ENCODE data around the gene DCAF11. TPM values are rescaled to one million over a fixed set of nuclear protein-coding genes. Genes with fewer than 3 reads are reported as not detected.
A peak's percentile ranks its signal among the peaks of the same experiment; 100 is the strongest.

Gene DCAF11
- total RNA-seq, result 10 to 100 TPM; 94.1 to 98.2 TPM

GRCh38 chr14:24114532-24115421 is at the start of gene DCAF11, which contains the start of gene NRL:
TSS of gene DCAF11 (plus strand) at chr14:24114777. CDS start at chr14:24115595, 818 bp downstream.
TSS of gene NRL (minus strand) at chr14:24114949. CDS start at chr14:24082848, 32,101 bp downstream.
- peak; percentile 98 for DNase-seq
- Mint-ChIP-seq H3K36me3 (ENCODE audit: low read depth) (peaks cover 42% of the 10 kb centered on the region), H3K9me3 (no peaks in the 10 kb centered on the region), H3K27me3 (no peaks in the 10 kb centered on the region), H3K4me3 (peak within 1 kb of the TSS; percentile 98), H3K4me1 (peaks cover 42% of the 10 kb centered on the region), H3K27ac (peak within 1 kb of the TSS; percentile 100)
- CTCF ChIA-PET, result interaction anchor here (1.0 to 4.5 kb wide), 23 partner anchors 10 to 794 kb away, joined by 3 to 39 read pairs (median 7); partner anchors contain the start of genes CARMIL3, CIDEB, DHRS4 and EMC9
- POLR2A ChIA-PET, result interaction anchor here (0.8 to 12.4 kb wide), 47 partner anchors 10 to 327 kb away, joined by 3 to 448 read pairs (median 6); partner anchors contain the start of genes CARMIL3, CBLN3, CHMP4A and CIDEB

- no peak for DNase-seq
- Mint-ChIP-seq H3K27me3 (peaks cover 4% of the 10 kb centered on the region), H3K9me3 (no peaks in the 10 kb centered on the region), H3K27ac (no peak overlapping the region), H3K4me1 (no peaks in the 10 kb centered on the region), H3K36me3 (ENCODE audit: low read depth) (no peaks in the 10 kb centered on the region), H3K4me3 (no peak overlapping the region)
- ChIA-PET CTCF (interaction anchor here (0.9 to 1.6 kb wide), 2 partner anchors 28 to 44 kb away, joined by 3 to 8 read pairs; no protein-coding TSS in a partner anchor), POLR2A (interaction anchor here (1.6 kb wide), 1 partner anchor 17 kb away, joined by 5 read pairs; no protein-coding TSS in a partner anchor)
These were observed 49.7 kb upstream of the DCAF11 start for GRCh38 chr14:24064856-24065255.

- DNase-seq, result no peak
- Mint-ChIP-seq H3K27ac (no peak overlapping the region), H3K4me1 (no peaks in the 10 kb centered on the region), H3K36me3 (ENCODE audit: low read depth) (no peaks in the 10 kb centered on the region), H3K4me3 (no peak overlapping the region), H3K27me3 (peaks cover 8% of the 10 kb centered on the region), H3K9me3 (no peaks in the 10 kb centered on the region)
- ChIA-PET CTCF (interaction anchor here (0.9 to 1.9 kb wide), 2 partner anchors 8 to 28 kb away, joined by 3 to 6 read pairs; no protein-coding TSS in a partner anchor), POLR2A (interaction anchor here (1.6 kb wide), 1 partner anchor 17 kb away, joined by 5 read pairs; no protein-coding TSS in a partner anchor)
These were observed 49.2 kb upstream of the DCAF11 start for GRCh38 chr14:24065408-24065807.

GRCh38 chr14:24066496-24067132 is 48.0 kb upstream of the DCAF11 start:
- ChIA-PET POLR2A (interaction anchor here (1.4 kb wide), 1 partner anchor 14 kb away, joined by 5 read pairs; no protein-coding TSS in a partner anchor), CTCF (interaction anchor here (1.0 to 1.9 kb wide), 2 partner anchors 9 to 14 kb away, joined by 3 to 6 read pairs; no protein-coding TSS in a partner anchor)
- H3K4me3 Mint-ChIP-seq, result no peak overlapping the region
- H3K36me3 Mint-ChIP-seq (ENCODE audit: low read depth), result no peaks in the 10 kb centered on the region
- H3K27me3 Mint-ChIP-seq, result peaks cover 14% of the 10 kb centered on the region
- H3K4me1 Mint-ChIP-seq, result no peaks in the 10 kb centered on the region
- no peak for DNase-seq
- no peak overlapping the region for H3K27ac Mint-ChIP-seq
- H3K9me3 Mint-ChIP-seq, result no peaks in the 10 kb centered on the region

DNA sequence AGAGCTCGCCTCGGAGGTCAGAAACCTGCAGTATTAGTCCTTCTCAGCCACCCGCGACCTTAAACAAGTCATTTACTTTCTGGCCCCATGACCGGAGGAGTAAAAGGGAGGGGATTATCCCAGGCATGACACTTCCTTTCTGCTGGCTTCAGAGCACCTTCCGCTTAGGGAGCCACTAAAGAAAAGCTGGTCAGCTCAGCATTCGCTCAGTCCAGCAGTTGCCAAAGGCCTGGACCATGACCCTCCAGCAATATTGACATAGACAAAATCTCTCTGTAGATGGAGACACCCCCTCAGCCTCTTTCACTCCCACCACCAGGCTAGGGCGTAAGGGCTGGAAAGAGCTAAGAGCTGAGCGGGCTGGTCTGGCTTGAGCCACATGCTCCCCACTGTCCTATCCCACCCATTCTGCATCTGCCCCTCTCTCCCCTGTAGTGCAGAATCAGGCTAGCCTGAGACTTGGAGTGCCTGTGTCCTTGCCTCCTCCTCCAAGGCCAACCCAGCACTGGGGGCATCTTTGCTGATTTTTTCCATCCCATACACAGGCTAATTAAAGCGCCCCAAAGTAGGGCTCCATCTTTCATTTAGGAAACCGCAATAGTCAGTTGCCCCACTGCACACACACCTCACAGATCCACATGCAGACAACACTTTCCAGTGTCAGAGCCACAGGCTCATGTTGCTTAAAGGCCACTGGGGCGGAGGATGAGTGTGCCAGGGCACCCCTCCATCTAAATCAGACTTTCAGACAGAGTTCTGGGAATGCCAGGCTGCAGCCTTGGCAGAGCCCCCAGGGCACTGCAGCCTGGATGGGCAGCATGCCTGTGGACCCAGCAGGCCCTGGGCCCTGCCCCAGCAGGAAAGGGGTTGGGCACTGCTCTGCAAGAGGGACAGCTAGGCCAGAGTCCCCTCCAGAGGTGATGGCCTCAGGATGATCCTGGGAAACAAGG is 47.2 kb upstream of the DCAF11 start:
- ChIA-PET CTCF (interaction anchor here (1.0 to 1.9 kb wide), 3 partner anchors 10 to 42 kb away, joined by 3 to 6 read pairs (median 3); no protein-coding TSS in a partner anchor), POLR2A (interaction anchor here (1.1 to 1.4 kb wide), 2 partner anchors 13 to 14 kb away, joined by 5 to 7 read pairs; no protein-coding TSS in a partner anchor)
- no peaks in the 10 kb centered on the region for H3K4me1 Mint-ChIP-seq

DNA sequence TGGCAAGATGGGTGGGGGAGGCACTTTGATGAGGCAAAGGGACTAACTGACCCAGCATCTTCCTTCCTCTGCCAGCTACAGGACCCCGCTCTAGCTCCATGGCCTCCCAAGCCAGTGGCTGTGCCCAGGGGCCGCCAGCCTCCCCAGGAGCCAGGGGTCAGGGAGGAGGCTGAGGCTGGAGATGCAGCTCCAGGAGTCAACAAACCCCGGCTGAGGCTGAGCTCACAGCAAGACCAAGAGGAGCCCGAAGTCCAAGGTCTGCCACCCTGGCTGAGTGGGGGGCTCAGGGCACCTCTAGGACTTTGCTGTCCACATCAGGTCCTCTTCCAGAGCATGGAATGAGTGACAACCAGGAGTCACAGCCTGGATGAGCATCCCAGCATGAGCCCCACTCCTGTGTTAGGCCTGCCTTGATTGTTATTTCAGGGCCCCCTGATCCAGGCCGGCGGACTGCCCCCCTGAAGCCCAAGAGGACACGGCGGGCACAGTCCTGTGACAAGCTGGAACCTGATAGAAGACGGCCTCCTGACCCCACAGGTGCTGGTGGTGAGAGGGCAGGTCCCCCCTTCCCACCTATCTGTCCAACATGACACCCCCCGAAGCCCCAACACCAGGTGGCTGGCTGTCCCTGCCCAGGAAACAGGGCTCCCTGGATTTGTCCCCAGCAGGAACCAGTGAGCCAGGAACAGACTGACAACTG is 45.7 kb upstream of the DCAF11 start:
- Mint-ChIP-seq H3K9me3 (no peaks in the 10 kb centered on the region), H3K4me1 (no peaks in the 10 kb centered on the region), H3K27me3 (peaks cover 14% of the 10 kb centered on the region), H3K36me3 (ENCODE audit: low read depth) (no peaks in the 10 kb centered on the region), H3K4me3 (no peak overlapping the region), H3K27ac (no peak overlapping the region)
- no peak for DNase-seq
- POLR2A ChIA-PET, result interaction anchor here (0.9 to 1.8 kb wide), 4 partner anchors 9 to 92 kb away, joined by 3 to 7 read pairs (median 5); partner anchors contain the start of gene IRF9
- CTCF ChIA-PET, result interaction anchor here (1.2 kb wide), 1 partner anchor 11 kb away, joined by 4 read pairs; no protein-coding TSS in a partner anchor

More for the DNA sequence above, 47.2 kb upstream of the DCAF11 start:
- no peak for DNase-seq
- Mint-ChIP-seq H3K9me3 (no peaks in the 10 kb centered on the region), H3K36me3 (ENCODE audit: low read depth) (no peaks in the 10 kb centered on the region), H3K27me3 (peaks cover 14% of the 10 kb centered on the region), H3K27ac (no peak overlapping the region), H3K4me3 (no peak overlapping the region)

GRCh38 chr14:24069411-24069735 is 45.2 kb upstream of the DCAF11 start:
- Mint-ChIP-seq H3K9me3 (no peaks in the 10 kb centered on the region), H3K27ac (no peak overlapping the region), H3K4me1 (no peaks in the 10 kb centered on the region), H3K27me3 (peaks cover 14% of the 10 kb centered on the region), H3K4me3 (no peak overlapping the region), H3K36me3 (ENCODE audit: low read depth) (no peaks in the 10 kb centered on the region)
- ChIA-PET POLR2A (interaction anchor here (0.6 to 1.8 kb wide), 3 partner anchors 11 to 1074 kb away, joined by 3 to 6 read pairs (median 4); partner anchors contain the start of gene IRF9), CTCF (interaction anchor here (0.8 to 1.2 kb wide), 2 partner anchors 11 to 39 kb away, joined by 4 to 5 read pairs; no protein-coding TSS in a partner anchor)
- no peak for DNase-seq

DNA sequence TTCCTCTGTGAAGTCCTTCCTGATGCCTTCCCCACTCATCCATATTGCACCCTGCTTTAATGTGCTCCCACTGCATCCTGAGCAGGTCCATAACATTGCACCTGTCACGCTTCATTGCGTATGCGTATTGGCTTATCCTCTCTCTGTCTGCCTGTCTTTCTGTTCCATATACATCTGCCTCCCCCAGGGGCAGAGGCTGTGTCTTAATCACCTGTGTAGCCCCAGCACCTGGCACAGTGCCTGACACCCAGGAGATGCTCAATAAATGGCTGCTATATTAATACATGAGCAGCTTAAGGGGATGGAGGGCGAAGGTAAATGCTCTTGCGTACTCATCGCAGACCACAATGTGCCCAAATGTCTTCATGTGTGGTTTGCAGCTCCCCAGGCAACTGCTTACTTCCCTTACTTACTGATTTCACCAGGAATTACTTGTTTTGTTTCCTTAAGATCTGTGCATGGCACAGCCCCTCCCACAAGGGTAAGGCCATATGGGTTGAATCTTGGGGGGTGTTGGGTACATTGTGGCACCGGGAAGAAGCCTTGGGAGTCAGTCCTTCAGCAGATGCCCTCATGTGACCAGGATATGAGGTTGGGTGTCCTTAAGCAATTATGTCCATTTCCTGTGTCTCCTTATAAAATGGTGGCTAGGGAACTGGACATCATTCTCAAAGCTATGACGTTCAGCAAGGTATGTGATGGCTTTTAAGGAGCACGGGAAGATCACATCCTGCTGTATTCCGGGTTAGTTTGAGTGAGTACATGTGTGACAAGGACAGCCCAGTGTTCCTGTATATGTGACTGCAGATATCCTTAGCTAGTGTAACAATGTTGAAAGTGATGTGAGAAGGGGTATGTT is 44.1 kb upstream of the DCAF11 start:
- no peaks in the 10 kb centered on the region for H3K9me3 Mint-ChIP-seq
- no peak for DNase-seq
- ChIA-PET CTCF (interaction anchor here (0.8 to 1.2 kb wide), 3 partner anchors 10 to 38 kb away, joined by 3 to 5 read pairs (median 4); no protein-coding TSS in a partner anchor), POLR2A (interaction anchor here (0.9 to 1.7 kb wide), 2 partner anchors 10 kb away, joined by 3 to 6 read pairs; no protein-coding TSS in a partner anchor)
- H3K4me3 Mint-ChIP-seq, result no peak overlapping the region
- H3K27ac Mint-ChIP-seq, result no peak overlapping the region
- peaks cover 5% of the 10 kb centered on the region for H3K4me1 Mint-ChIP-seq
- no peaks in the 10 kb centered on the region for H3K36me3 Mint-ChIP-seq (ENCODE audit: low read depth)
- H3K27me3 Mint-ChIP-seq, result peaks cover 14% of the 10 kb centered on the region

DNA sequence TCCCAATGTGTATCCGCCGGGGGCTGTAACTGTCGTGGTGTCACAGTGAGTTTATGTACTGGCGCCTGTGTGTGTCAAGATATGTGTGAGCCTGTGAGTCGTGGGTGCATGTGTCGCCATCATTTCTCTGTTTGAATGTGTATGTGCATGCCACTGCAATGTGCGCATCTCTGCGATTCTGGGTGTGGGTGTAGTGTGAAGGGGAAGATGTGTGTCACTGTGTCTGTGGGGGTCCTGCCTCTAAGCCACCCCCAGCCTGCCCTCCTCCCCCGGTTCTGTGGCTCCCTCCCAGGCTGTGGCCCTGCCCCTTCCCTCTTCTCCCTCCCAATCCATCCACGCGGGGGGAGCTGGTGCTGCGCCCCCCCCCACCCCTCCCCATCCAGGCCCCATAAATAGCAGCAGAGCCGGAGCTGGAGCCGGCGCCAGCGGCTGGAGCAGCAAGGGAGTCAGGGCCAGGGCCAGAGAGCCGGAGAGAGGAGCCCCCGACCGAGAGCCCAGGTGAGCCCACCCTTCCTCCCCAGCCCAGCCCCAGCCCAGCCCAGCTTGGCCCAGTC is 43.4 kb upstream of the DCAF11 start, which contains the start of gene CPNE6:
TSS of gene CPNE6 (plus strand) at position 419 of the 554 bp plus-strand sequence. CDS start 1,375 bp downstream, outside the sequence.
- no peaks in the 10 kb centered on the region for H3K9me3 Mint-ChIP-seq

DNA sequence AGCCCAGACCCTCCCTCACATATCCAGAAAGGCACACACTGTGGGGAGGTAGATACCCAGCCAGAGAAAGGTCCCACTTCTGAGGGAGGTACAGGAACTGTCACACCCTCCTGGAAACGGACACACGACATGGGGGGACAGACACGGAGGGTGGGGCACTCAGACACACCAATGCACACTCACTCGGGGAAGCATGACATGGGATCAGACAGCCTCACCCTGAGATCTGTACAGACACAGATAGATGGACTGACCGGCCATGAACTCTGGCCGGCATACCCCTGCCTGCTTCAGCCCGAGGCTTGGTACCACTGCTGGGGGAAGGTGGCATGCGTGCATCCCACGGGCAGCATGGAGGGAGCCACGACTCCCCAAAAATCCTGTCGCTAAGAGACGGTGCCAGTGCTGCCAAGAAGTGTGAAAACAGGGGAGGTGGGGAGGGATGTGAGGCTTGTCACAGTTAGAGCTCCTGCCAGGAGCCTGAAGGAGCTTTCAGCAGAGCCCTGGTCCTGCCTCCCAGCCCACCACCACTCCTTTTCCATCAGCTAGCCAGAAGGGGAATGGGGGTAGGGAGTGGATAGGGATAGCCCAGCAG is 42.6 kb upstream of the DCAF11 start:
- peaks cover 14% of the 10 kb centered on the region for H3K27me3 Mint-ChIP-seq
- ChIA-PET POLR2A (interaction anchor here (0.6 to 0.9 kb wide), 2 partner anchors 9 to 68 kb away, joined by 3 read pairs; no protein-coding TSS in a partner anchor), CTCF (no interaction called here)
- DNase-seq, result no peak
- no peak overlapping the region for H3K4me3 Mint-ChIP-seq
- peaks cover 17% of the 10 kb centered on the region for H3K4me1 Mint-ChIP-seq
- no peak overlapping the region for H3K27ac Mint-ChIP-seq
- no peaks in the 10 kb centered on the region for H3K36me3 Mint-ChIP-seq (ENCODE audit: low read depth)
- no peaks in the 10 kb centered on the region for H3K9me3 Mint-ChIP-seq

More for the DNA sequence above, 43.4 kb upstream of the DCAF11 start, which contains the start of gene CPNE6:
- Mint-ChIP-seq H3K36me3 (ENCODE audit: low read depth) (no peaks in the 10 kb centered on the region), H3K27ac (no peak within 1 kb of the TSS), H3K4me3 (no peak within 1 kb of the TSS), H3K27me3 (peaks cover 14% of the 10 kb centered on the region), H3K4me1 (peaks cover 11% of the 10 kb centered on the region)
- no peak for DNase-seq
- ChIA-PET CTCF (interaction anchor here (1.1 kb wide), 1 partner anchor 9 kb away, joined by 3 read pairs; no protein-coding TSS in a partner anchor), POLR2A (interaction anchor here (0.6 to 0.9 kb wide), 2 partner anchors 9 to 69 kb away, joined by 3 read pairs; no protein-coding TSS in a partner anchor)
